HG03045 (cell line): ENCODE data around the gene CBX3.
"Not testable (repeated sequence)": the region's sequence is repeated elsewhere in the genome, so short reads cannot be mapped to it uniquely, and the experiment has no call there.

Source experiments
- ATAC-seq: cut with Tn5 transposase; IDR thresholded peaks from one replicate; pipeline ENCODE4 v1.9.1; 2021; ENCODE audit warnings: mild to moderate bottlenecking, moderate library complexity; ENCODE audit not compliant: unreplicated experiment

The CBX3 gene

GRCh38 chr7:26169271-26169670 is 32.3 kb upstream of the CBX3 start:
- ATAC-seq: no peak

GRCh38 chr7:26170663-26171062 is 30.9 kb upstream of the CBX3 start:
- no peak for ATAC-seq

GRCh38 chr7:26171601-26172000 is 29.9 kb upstream of the CBX3 start:
- no peak for ATAC-seq

DNA sequence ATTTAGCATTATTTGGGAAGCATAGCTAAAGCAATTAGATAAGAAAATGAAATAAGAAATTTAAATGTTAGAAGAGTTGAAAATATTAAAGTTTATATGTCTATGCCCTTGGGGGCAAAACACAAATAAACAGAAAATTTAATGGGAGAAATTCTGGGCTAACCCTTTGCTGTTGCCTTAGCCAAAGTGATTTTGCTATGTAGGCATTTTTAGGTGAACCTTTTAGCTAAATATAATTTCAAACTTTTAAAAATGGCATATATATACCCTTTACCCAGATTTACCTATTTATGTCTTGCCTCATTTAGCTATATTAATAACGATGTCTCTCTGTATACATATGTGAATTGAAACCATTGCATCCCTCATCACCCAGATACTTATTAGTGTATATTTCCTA is 29.5 kb upstream of the CBX3 start:
- no peak for ATAC-seq

GRCh38 chr7:26175903-26176302 is 25.6 kb upstream of the CBX3 start:
- ATAC-seq: not testable (repeated sequence)

- not testable (repeated sequence) for ATAC-seq
These were observed 24.8 kb upstream of the CBX3 start for GRCh38 chr7:26176696-26177095.

DNA sequence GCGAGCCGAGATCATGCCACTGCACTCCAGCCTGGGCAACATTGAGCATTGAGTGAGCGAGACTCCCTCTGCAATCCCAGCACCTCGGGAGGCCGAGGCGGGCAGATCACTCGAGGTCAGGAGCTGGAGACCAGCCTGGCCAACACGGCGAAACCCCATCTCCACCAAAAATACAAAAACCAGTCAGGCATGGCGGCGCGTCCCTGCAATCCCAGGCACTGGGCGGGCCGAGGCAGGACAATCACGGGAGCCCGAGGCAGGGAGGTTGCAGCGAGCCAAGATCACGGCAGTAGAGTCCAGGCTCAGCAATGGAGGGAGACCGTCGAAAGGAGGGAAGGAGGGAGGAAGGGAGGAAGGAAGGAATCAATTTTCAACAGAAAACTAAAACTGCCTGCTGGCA is 24.3 kb upstream of the CBX3 start:
- ATAC-seq: not testable (repeated sequence)

GRCh38 chr7:26178272-26178960 is 23.1 kb upstream of the CBX3 start:
- ATAC-seq: no peak

DNA sequence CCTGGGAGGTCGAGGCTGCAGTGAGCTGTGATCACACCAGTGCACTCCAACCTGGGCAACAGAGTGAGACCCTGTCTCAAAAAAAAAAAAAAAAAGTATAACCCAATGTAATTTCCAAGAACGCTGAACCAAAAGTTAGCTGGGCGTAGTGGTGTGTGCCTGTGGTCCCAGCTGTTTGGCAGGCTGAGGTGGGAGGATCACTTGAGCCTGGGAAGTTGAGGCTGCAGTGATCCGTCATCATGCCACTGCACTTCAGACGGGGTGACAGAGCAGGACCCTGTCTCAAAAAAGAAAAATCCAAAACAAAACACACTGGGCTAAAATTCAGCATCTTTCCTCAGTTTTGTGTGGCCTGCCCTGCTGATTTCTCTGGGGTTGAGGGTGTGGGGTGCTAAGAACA is 22.1 kb upstream of the CBX3 start:
- no peak for ATAC-seq

DNA sequence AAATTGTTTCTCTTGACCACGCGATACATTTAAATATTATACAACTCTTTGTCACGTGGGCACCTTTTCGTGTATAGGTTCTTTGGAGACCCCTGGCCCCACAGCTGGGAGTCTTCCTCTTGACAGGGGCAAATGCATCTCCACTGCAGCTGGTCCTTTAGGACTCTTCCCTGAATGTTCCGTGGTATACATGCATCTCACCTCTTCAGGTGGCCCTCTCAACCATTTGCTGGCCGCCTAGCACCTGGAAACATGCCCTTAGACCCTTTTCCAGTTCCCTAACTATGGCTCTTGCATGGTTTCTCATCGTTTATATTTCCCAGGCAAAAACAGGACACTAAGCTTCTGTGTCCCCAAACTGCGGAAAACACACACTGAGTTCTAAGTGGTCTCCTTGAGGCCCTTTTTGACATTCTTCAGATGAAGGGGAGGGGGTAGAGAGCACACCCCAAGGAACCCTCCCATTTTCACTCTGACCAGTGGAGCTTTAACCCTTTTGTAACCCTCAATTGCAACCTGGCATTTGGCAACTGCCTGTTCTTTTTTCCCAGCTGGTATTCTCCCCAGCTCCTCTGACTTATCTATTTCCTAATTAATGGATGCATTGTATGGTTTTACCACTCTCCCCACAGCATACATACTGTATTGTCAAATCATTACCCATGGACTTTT is 21.6 kb upstream of the CBX3 start:
- no peak for ATAC-seq

DNA sequence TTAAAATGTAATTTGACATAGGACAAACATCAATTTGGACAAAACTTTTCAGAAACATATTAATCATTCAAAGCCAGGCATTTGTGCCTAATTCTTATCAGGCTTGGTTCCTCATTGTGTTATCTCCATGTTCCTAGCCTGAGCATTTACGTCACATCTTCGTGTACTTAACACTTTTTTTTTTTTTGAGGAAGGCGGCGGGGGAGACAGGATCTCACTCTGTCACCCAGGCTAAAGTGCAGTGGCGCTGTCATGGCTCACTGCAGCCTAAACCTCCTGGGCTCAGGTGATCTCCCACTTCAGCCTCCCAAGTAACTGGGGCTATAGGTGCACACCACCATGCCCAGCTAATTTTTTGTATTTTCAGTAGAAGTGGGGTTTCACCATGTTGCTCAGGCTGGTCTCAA is 20.8 kb upstream of the CBX3 start:
- no peak for ATAC-seq

DNA sequence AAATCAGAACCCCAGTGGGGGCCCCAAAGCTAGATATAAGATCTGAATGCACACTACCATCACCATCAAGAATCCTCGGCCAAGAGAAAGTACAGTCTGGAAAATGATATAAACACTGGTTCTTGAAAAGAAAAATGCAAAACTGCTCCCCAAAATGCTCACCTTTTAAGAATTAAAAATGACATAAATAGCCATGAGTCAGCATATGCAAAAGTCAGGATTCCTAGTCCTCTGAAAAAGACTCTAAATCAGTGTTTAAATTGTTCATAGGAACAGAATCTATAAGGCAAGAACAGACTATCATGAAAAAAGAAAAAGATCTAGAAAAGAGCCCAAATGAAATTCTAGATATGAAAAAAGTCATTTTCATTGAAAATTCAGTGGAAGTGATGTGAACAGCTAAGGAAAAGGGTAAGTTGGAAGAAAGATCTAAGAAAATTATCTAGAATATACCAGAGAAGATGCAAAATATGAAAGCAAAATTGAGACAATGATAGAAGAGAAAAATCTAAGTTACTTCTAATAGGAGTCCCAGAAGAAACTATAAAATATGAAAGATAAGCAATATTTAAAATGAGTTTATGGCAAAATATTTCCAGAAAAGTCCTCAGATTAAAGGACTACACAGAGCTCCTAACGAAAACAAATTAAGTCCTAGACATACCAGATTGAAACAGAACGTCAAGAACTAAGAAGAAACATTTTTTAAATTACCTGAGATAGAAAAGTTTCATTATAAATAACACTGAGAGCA is 19.9 kb upstream of the CBX3 start:
- ATAC-seq: no peak

DNA sequence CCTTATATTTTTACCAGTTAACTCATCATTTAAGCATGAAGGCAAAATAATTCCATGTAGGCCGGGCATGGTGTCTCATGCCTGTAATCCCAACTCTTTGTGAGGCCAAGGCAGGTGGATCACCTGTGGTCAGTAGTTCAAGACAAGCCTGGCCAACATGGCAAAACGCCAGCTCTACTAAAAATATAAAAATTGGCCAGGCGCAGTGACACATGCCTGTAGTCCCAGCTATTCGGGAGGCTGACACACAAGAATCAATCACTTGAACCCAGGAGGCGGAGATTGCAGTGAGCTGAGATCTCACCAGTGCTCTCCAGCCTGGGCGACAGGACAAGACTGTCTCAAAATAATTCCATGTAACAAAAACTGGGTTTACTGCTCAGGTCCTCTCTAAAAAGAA is 19.3 kb upstream of the CBX3 start:
- ATAC-seq: no peak

DNA sequence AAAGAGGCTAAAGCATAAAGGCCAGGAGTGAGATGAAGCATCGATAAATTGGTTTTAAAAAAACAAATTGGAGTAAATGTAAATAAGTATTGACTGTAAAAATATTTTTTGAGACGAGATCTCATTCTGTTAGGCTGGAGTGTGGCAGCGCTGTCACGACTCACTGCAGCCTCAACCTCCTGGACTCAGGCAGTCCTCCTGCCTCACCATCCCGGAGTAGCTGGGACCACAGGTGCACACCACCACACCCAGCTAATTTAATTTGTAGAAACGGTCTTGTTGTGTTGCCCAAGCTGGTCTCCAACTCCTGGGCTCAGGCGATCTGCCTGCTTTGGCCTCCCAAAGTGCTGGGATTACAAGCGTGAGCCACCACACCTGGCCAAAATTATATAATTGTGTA is 18.8 kb upstream of the CBX3 start:
- no peak for ATAC-seq

GRCh38 chr7:26183545-26184280 is 17.8 kb upstream of the CBX3 start:
- no peak for ATAC-seq

- ATAC-seq: not testable (repeated sequence)
These were observed 17.1 kb upstream of the CBX3 start for GRCh38 chr7:26184281-26185101.

DNA sequence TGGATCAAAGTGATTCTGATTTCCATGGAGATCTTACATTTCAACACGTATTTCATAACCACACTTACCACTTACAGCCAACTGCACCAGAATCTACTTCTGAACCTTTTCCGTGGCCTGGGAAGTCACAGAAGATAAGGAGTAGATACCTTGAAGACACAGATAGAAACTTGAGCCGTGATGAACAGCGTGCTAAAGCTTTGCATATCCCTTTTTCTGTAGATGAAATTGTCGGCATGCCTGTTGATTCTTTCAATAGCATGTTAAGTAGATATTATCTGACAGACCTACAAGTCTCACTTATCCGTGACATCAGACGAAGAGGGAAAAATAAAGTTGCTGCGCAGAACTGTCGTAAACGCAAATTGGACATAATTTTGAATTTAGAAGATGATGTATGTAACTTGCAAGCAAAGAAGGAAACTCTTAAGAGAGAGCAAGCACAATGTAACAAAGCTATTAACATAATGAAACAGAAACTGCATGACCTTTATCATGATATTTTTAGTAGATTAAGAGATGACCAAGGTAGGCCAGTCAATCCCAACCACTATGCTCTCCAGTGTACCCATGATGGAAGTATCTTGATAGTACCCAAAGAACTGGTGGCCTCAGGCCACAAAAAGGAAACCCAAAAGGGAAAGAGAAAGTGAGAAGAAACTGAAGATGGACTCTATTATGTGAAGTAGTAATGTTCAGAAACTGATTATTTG is 16.3 kb upstream of the CBX3 start:
- no peak for ATAC-seq

DNA sequence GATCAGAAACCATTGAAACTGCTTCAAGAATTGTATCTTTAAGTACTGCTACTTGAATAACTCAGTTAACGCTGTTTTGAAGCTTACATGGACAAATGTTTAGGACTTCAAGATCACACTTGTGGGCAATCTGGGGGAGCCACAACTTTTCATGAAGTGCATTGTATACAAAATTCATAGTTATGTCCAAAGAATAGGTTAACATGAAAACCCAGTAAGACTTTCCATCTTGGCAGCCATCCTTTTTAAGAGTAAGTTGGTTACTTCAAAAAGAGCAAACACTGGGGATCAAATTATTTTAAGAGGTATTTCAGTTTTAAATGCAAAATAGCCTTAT is 15.7 kb upstream of the CBX3 start:
- no peak for ATAC-seq

DNA sequence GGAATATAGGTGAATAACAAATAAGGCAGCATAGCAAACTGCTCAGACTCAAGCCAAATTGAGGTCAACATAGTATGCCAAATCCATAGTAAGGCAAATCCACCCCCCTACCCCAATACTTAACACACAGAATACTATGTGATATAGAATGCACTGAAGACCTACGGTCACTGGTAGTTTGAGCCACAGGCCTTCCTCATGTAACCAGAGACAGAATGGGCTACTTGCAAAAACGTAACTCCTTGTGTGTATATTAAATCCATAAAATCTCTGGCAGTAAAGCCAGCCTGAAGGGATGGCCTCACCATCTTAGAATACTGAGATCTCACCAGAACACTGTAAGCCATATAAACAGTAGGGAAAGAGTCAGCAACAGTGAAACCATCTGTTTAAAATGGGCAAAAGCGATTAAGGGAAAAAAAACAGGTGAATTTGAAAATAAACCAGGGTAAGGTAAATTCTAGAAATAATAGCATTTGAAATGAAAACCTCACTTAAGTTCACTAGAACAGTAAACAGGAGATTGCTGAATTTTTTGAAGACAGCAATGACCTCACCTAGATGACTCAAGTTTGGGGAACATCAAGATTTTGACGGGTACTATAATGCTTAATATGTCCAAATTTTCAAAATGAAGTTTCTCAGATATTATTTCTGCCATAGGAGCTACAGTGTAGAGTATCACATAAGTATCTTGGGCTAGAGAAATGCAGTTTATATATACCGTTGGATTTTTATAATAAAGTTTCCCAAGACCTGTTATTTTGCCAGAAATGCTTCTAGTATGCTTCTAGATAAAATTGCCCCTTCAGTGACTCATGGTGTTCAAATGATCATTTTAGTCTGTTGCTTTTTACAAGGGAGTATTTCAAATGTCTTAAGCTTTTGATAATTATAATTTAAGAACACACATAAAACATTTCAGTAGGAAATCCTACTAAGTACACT is 14.9 kb upstream of the CBX3 start:
- ATAC-seq: no peak
